CD4-positive, alpha-beta T cell treated with Interleukin-17A for 1 hour (primary cell): ENCODE results near the gene TLR3.
"Not testable (repeated sequence)": the region's sequence is repeated elsewhere in the genome, so short reads cannot be mapped to it uniquely, and the experiment has no call there.

Source experiments
- DNase-seq: peaks from one replicate; pipeline ENCODE4 v3.0.0-alpha.2; 2020

TLR3 gene

GRCh38 chr4:186068581-186069348 lies at the start of gene TLR3:
Gene TLR3 (plus strand): TSS chr4:186069156. CDS start chr4:186076620, 7,464 bp downstream.
- peak; percentile 40 for DNase-seq

GRCh38 chr4:186019269-186019668 lies 49.7 kb upstream of the TLR3 start:
- DNase-seq = no peak

GRCh38 chr4:186020106-186020792 lies 48.7 kb upstream of the TLR3 start:
- DNase-seq = no peak

DNA sequence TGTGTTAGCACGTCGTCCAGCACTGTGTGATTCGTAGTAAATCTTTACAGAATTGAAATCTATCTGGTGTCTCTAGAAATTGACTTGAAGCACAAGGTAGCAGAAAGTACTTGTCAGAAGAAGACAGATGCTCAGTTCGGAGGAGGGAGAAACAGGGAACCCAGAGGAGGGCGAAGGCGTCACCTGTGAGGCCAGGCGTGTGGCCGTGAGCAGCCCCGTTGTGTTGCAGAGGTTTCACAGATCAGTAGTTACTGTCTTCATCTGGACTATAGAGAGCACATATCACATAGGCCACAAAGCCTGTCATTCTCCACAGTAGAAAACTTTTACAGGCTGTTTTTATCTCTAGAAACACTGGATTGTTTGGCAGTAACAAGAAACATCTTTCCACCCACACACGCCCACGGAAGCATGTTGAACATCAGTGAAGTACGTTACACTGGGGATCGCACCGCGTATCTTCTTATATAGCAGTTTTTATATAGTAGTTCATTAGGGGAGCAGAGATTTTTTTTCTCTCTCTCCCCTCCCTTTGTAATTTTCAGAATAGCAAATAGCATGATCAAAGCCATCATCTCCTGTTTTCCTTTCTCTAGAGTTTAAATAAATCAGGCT lies 48.1 kb upstream of the TLR3 start:
- DNase-seq = no peak

GRCh38 chr4:186021461-186022167 lies 47.3 kb upstream of the TLR3 start:
- DNase-seq = no peak

DNA sequence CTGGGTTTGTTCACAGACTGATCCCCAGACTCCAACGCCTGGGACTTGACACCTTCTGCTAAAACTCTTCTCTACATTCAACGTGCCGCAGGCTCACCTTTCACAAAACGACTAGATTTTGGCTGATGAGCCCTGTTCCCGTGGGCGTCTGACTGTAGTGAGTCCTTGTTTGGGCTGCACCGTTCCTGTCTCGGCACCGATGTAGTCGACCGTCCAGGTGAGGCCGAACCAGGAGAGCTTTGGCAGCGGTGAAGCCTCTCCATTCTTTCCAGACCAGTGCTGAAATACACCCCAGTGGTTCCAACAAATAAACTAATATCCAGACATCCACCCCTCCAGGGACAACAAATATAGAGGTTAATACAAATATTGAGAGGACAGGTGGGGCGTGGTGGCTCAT lies 45.0 kb upstream of the TLR3 start:
- DNase-seq = no peak

- no peak for DNase-seq
These were observed 44.1 kb upstream of the TLR3 start for GRCh38 chr4:186024637-186025407.

DNA sequence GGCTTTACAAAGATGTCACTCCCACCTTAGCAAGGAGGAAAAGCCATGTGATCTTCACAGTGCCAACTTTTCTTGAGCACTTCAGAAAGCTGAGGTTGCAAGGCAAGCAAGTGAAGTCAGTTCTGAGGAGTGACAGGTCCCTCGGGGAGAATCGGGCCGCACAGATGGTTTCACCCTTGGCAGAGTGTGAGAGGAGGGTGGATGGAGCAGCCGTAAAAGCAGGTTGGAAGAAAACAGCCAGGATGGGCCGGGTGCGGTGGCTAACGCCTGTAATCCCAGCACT lies 43.6 kb upstream of the TLR3 start:
- DNase-seq = no peak

- DNase-seq = no peak
These were observed 41.6 kb upstream of the TLR3 start for GRCh38 chr4:186027405-186027804.

GRCh38 chr4:186029571-186030398 lies 39.2 kb upstream of the TLR3 start:
- no peak for DNase-seq

DNA sequence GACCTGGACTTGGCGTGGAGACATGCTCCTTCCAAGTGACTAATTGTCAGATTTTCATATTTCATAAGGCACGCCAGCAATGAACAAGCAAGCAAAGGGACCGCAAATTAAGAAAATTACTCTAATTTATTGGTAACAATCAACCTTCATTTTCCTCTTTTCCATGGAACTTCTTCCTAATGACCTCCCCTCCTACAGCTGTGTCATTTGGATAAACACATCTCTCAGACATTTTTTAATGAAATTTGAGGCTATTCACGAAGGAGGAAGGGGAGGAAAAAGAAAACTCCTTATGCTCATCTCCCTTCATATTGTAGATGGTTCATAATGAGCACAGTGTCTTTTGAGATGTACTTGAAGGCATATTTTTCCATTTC lies 38.6 kb upstream of the TLR3 start:
- no peak for DNase-seq

DNA sequence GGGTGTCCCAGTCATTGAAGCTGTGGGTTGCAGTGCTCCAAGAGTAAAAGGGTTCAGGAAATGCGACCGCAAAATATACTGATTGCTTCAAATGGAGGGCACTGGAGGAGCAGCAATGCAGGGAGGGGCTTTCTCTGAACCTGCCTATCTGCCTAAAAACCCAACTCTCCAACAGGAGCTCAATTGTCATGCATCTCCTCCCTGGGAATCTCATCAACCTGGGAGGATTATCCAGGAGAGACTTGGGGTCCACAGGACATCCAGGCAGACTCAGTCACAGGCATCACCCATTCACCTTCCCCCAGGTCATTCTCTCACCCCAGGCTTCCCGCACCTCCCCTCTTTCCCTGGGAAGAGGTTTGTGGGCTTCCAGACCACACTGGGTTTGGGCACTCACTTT lies 38.2 kb upstream of the TLR3 start:
- no peak for DNase-seq

DNA sequence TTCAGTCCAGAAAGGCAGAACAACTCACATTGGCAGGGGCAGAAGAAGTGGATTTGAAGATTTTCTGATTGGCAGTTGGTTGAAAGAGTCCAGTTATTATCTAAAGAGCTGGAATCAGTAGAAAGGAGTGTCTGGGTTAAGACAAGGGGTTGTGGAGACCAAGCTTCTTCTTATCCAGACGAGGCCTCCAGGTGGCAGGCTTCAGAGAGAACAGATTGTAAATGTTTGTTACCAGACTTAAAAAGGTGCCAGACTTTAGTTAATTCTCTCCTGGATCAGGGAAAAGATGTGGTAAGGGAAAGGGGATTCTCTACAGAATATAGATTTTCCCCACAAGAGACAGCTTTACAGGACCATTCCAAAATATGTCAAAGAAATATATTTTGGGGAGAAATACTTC lies 36.7 kb upstream of the TLR3 start:
- DNase-seq = no peak

- no peak for DNase-seq
These were observed 35.9 kb upstream of the TLR3 start for GRCh38 chr4:186033027-186033426.

DNA sequence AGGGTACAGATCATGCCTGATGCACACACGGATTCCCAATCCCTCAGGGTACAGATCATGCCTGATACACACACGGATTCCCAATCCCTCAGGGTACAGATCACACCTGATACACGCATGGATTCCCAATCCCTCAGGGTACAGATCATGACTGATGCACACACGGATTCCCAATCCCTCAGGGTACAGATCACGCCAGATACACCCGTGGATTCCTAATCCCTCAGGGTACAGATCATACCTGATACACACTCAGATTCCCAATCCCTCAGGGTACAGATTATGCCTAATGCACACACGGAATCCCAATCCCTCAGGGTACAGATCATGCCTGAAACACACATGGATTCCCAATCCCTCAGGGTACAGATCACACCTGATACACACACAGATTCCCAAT lies 34.3 kb upstream of the TLR3 start:
- DNase-seq = not testable (repeated sequence)

GRCh38 chr4:186036976-186037581 lies 31.9 kb upstream of the TLR3 start:
- DNase-seq = no peak

GRCh38 chr4:186037692-186038658 lies 31.0 kb upstream of the TLR3 start:
- DNase-seq = peak; percentile 59

DNA sequence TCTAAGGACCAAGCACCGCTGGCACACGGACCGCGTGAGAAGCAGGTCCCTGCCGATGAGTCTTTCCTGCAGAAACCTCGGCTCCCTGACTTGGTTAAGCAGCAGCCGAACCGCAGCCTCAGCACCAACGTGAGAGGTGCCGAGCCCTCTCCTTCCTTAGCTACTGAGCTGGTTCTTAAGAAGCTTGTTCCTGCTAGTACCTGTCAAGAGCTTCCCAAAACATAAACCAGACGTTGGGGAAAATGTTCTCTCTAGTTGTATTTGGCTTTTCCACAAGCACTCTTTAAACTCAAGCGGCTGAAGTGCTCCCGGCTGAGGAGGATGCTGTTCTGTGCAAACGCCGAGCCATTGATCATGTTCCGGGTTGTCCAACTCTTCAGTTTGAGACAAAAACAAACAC lies 29.3 kb upstream of the TLR3 start:
- no peak for DNase-seq

- DNase-seq = no peak
These were observed 28.6 kb upstream of the TLR3 start for GRCh38 chr4:186040316-186040715.

DNA sequence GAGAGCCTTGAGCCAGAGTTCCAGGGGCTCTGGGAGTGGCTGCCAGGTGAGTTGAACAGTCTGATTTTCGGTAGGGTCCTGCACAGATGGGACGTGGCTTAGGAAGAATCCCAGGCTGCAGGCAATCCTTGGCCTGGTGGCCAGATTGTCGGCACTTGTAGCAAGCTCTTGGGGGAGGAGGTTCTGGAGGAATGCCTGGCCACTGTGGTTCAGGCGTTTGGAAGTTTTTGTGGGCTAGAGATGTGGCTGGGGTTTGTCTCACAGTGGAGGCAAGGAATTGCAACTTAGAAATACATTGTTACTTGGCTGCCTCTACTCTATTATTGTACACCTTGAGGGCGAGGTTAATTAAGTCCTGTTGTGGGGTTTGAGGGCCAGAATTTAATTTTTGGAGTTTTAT lies 21.5 kb upstream of the TLR3 start:
- not testable (repeated sequence) for DNase-seq
